DMS 273 treated with DMSO at 0.1 percent for 48 hours (cell line): Measurements from ENCODE around the gene ITPR3.
"Not testable (repeated sequence)": the region's sequence is repeated elsewhere in the genome, so short reads cannot be mapped to it uniquely, and the experiment has no call there.

Experiments
- DNase-seq: peaks from one replicate; lab custom pipeline; 2025; lab: John Stamatoyannopoulos, UW

ITPR3 gene

DNA sequence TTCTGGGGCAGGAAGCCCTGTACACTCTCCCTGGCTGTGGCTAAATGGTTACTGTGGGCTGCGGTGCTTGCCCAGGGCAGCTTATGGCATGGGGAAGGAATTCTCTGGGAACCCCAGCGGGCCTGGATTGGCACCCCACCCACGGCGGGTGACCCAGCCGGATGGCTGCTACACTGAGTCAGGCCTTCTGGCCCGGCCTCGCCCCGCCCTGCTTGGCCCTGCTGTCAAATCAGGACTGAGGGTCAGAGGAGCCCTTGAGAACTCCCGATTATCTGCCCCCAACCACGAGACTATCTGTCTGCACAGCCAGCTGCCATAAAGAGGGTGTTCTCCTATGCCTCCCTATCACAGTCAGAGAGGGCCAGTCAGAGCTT, 7.3 kb upstream of the ITPR3 start:
- no peak for DNase-seq

DNA sequence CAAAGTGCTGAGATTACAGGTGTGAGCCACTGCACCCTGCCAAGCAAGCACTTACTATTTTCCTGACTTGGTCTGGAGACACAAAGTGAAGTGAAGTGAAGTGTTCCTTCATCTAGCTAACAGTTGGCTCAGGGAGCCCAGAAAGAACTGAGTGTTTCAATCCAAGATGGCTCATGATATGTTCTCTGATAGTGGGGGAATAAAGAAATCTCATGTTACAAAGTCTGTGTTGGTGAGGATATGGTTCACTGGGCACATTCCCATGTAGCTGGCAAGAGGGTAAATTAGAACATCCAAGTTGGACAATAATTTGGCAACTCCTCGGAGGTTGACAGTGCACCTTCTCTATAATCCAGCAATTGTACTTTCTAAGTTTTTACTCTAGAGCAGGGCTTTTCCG, 5.0 kb upstream of the ITPR3 start:
- no peak for DNase-seq

DNA sequence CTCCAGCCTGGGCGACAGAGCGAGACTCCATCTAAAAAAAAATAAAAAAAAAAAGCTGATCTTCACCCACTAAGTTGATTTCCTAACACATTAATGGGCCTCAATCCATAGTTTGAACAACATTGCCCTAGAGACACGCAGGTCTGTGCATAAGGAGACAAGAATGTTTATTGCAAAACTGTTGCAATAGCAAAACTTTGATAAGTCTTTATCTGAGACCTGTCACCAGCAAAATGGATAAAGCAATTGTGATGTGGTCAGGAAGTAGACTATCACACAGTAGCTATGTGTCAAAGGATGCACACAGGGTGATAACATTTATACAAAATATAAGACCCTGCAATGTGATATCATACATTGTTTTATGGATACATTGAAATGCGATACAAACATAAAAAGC, 4.2 kb upstream of the ITPR3 start:
- no peak for DNase-seq

DNA sequence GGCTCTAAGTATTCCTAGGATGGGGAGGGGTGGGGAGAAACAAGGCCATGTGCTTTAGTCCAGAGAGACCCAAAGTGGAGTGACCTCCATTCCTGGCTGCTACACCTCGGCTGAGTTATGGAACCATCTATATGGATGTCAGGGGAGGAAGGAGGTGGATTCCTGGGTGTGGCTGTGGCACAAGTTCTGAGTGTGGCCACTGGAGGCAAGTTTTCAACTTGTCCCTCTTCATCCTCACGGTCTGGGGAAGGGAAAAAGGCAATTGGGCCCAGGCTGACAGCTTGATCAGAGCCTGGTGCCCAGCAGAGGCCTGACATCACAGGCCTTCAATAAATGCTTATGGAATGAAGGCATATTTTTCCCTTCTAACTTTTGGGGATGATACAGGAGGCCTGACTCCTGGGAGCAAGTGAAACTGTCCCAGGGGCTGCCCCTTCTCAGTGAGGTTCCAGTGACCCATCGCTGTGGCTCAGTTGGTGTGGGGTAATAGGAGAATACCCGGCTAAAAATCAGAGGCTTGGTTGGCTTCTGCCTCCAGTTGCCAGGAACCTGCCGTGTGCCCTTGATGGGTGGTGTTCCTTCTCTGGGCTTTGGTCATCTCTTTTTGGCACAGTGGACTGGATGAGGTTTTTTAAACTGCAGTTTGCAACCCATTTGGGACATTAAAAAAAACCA, 1.8 kb upstream of the ITPR3 start:
- DNase-seq = no peak

DNA sequence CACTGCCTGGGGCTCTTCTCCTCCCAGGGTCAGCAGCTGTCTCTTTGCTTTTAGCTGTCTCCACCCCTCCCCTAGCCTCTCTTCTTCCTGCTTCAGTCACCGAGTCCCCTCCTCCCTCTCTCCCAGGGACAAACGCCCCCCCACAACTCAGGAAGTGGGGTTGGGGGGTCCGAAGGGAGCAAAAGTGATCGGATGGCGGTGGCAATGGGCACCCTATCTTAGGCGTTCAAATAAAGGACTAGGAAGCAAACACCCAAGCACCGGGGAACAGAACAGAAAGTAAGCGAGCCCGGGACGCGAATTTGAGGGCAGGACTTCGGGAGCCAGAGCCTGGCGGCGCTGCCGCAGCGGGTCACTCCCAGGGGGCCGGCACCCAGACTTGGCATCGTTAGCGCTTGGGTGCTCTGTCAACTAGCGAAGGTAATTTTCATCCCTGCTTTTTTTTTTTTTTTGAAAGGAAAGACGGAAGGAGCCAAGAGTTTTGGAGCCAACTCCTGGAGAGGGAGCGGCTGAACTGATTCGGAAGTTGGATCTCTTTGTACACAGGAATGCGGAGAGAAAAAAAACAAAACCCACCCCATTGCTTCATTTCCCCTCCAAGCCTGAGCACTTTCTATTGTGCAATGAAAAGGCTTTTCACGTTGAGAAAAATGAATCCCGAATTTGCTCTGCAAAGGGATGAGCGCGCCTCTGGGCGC, 815 bp upstream of the ITPR3 start:
- DNase-seq = no peak

DNA sequence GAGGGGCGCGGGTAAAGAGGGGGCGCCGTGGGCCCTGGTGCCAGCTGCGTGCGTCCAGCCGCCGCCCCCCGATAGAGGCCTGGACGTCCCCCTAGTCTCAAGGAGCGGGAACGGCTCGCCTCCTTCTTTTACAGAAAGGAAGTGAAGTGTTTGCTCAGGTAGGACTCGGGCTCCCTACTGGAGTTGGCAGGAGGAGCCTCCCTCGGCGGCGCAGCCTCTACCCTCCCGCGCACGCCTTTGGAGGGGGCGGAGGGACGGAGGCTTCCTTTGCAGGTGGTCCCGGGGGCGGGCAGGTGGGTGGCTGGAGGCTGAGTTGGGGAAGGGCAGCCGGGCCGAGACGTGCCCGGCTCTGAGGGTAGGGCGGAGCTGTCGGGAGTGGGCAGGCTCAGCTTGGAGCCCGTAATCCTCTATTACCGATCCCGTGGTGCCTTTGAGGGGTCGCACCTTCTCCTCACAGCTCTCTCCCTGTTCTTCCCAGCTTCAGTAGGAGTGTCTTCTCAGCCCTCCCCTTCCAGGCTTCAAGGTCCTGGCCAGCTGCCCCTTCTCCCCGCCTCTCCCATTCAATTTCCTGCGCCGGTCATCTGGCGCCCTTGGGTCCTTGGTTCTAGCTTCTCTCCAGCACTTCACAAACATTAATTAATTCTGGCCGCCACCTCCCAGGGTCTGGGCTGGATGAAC, 728 bp downstream of the ITPR3 start:
- no peak for DNase-seq

DNA sequence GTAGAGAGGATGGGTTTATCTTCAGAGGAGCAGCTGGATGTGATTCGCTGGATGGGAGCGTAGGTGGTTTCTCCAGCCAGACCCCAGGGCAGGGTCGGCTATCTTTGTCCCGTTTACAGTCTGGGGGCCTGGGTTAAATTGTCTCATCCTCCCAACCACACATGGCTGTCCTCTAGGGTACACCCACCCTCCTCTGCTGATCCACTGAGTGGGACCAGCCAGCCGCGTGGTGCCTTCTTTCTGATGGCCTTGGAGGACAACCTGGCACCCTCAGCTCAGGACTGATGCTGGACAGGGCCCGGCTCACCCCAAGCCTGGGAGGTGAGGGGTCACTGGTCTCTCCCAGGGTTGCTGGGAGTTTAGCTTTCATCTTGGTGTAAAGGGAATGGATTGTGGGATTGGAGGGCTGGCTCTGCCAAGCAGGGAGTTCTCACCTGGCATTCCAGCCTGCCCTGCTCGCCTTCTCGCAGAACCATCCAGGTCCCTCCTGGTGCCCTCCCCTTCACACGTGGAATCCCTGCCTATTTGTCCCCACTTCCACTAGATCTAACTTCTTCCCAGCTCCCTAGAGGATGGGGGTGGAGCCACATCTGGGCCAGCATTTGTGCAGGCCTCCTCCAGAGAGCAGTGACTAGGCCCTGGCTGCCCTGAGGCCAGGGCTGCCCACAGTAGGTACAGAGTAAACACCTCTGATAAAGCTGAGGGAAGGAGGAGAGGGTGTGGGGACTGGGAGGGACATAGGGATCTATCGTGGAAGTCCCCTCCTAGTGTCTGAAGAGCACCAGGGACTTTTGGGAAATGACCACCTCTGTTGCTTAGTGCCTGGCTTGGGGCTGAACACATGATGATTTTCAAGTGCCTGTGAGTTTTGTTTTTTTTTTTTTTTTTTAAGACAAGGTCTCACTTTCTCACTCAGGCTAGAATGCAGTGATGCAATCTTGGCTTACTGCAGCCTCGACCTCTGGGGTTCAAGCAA, 1.6 kb downstream of the ITPR3 start:
- DNase-seq = no peak

DNA sequence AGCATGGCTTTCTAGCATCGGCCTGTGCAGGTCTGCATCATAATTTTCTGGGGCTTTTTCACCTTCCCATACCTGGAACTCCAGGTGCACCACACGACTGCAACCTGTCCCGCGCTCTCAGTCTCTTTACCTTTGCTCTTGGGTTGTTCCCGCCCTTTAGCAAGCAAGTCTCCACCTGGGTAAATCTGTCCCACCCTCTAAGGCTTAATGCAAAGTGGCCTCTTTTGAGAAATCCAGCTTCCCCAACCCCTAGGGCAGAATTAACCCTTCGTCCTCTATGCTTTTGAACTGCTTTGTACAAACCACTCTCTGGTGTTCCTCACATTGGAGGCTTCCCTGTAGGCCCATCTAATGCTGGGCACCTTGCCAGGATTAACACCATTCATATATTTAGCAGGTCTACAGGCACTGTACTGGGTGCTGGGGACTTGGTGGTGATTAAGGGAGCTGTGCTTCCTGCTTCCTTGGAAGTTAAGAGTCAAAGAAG, 2.8 kb downstream of the ITPR3 start:
- no peak for DNase-seq

DNA sequence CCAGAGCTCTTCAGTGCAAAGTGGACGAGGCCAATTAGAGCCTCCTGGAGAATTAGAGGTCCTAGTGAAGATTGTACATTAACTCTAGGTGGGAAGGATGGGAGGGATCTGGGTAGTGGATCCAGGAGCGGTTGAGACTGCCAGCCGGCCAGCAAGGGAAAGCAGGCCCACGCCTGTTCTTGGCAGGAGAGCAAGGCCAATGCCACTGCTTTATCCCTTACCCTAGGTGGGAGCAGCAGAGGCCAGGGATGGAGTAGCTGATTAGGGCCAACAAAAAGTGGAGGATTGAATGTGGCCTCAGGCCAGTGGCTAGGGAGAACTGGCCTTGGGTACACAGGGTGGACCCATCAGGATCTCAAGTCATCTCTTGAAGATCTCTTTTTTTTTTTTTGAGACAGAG, 3.7 kb downstream of the ITPR3 start:
- DNase-seq = no peak

DNA sequence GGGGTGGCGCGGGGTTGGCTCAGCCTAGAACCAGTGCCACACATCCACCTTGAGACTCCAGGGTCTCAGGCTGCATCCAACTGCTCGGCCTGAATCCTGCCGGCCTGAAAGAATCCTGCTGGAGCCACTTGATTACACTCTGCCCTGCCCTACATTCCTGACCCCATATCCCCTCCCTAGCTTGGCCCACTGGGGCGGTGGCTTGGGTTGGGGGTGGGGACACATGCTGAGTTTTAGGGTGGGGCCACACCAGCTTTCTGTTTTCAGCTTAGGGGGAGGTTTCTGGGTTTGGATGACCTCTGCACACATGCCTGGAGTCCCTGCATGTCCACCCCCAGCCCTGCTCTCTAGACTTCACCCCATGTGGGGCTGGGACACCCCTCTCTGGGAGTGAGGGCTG, 6.8 kb downstream of the ITPR3 start:
- DNase-seq = no peak

DNA sequence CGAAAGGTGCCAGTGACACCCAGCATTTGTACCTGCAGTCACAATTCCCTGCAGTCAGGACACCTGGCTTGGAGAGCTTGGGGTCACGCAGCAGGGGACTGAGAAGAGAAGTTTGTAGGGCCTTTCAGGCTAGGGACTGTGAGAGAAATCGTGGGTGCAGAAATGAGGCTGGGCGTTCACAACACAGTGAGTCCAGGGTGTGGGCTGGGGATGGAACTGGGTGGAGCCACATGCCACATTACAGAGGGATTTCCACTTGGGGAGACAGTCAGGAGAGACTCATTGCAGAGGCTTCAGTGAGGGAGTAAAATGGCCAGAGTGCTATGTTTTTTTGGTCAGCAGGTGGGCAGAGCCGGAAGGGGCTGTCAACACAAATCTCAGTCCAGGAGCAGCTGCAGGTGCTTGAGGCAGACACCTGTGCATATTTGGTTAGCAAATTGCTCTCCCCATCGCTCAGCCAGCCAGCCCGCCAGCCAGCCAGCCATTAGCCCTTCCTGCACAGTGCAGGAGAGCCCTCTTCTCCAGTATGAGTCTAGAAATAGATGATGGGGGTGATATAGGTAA, 7.4 kb downstream of the ITPR3 start:
- no peak for DNase-seq

DNA sequence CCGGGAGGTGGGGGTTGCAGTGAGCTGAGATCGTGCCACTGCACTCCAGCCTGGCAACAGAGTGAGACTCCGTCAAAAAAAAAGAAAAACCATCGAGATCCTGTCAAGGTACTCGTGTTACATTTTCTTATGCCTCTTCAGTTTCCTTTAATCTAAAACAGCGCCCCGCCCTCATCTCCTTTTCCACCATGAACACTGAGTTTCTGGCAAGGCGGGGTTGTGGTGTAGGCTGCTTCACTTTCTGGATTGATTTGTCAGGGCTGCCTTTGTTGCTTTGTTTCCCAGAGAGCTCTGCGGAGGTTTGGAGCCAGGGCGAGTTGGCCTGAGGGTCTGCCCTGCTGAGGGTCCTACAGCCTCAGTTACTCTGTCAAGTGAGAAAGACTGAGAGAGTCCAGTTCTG, 8.9 kb downstream of the ITPR3 start:
- DNase-seq = no peak

DNA sequence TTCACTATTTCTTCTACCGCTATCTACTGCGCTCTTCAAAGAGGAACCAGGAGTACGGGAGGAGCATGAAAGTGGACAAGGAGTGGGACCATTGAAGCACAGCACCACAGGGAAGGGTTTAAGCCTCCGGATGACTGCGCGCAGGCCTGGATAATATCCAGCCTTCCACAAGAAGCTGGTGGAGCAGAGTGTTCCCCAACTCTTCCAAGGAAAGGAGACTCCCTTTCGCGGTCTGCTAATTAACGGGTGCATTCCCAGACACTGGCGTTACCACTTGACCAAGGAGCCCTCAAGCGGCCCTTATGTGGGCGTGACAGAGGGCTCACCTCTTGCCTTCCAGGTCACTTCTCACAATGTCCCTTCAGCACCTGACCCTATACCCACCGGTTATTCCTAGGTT, 10.4 kb downstream of the ITPR3 start:
- not testable (repeated sequence) for DNase-seq

DNA sequence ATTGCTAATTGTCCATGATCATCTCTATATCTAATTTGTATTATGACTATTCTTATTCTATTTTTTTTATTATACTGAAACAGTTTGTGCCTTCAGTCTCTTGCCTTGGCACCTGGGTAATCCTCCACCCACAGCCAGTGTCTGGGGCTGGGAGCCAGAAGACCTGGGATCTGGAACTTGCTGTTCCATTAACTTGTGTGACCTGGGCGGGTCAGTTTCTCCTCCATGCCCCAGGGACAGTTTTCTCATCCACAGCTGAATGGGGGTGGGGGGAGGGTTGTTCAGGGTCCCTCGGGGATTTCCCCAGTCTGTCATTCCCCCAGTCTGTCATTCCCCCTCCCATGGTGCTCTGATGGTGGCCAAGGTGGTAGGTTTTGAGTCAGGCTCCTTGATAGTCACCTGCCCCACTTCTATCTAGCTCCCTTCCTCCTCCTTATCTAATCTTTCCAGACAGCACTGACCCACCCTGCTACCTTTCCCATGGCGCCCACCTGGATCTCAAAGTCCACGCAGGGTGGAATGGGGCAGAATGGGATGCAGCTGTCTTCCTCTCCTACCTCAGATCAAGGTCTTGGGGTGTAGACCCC, 10.9 kb downstream of the ITPR3 start:
- DNase-seq = no peak

DNA sequence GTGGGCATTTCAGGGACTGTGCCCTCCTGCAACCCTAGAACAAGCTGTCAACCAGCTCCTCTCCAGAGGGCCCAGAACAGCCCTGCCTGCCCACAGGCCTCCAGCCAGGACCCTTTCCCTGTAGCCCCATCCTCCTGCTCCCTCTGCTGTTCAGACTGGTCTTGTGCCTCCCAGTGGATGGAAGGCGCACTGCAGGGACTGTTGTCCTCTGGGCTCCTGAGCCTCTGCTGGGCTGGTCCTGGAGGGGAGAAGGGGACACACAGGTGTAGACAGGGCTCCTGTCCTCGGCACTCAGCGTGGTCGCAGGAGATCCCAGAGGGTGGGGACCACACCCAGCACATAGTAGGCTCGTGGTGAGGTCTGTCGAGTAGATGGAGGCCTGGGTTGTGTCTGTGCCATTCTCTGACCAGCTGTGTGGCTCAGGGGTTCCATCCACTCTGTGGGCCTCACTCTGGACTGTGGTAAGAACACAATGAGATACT, 11.5 kb downstream of the ITPR3 start:
- DNase-seq = no peak

DNA sequence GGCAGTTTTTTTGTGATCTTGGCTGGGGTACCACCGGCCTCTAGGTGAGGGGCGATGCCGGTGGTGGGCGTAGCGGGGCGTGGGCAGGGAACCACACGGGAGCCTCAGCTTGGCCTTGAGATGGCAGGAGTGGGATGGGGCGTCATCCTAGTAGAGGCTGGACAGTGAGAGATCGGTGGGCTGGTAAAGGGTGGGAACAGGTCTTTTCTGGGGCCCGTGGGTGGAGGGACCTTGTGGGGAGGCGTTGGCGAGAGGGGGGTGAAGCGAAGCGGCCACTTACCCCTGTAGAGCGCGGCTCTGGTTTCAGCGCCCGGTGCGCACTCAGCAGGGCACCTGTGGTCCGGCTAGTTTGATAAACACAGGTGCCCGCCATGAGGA, 12.0 kb downstream of the ITPR3 start:
- no peak for DNase-seq

DNA sequence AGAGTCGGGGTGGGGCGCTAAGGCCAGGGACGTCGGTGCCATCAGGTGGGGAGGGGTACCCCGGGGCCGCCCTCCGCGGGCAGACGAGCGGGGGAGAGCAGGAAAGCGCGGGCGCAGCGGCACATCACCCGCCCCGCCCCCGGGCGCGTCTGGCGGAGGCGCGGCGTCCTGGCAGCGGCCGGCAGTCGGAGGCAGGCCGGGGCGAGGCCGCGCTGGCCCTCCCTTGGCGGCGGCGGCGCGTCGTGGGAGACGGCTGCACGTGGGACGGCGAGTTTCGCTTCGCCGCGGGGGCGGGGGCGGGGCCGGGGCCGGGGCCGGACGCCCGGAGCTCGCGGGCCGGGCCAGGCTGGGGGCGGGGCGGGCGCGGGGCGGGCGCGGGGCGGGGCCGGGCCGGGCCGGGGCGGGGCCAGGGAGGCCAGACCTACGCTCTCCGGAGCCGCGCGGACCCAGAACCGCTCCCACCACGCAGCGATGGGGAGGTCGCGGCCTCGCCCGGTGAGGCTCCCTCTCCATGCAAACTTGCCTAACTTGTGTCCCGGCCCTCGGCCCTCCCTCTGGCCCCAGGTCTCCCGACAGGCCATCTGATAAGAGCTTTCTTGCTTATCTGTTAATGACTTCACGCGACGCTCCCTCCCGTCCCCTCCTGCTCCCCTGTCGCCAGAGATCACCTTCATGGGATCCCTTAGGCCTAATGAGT, 12.5 kb downstream of the ITPR3 start:
- DNase-seq = no peak

DNA sequence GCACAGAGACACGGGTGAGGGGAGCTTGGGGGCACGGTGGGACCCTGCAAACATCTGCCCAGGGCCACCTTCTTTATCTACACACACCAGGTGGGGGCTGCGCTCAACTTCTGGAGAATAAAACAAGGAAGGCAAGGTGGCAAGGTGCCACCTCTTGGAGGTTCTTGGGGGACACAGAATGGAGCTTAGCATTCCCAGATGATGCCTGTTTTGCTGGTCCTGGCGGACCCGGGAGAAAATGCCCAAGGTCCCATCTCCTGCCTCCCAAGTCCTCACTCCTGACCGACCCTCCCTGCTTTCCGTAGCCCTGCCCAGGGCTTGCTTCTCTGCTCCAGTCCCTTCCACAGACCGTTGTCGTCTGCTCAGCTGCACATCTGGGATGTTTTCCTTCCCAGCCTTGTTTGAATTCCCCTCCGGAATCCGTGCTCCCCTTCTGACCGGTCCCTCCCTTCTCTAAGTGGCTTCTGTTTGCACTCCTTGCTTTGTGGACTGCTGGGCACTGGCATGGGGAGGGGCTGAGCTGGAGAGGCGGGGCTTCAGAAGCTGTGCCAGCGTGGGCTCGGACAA, 13.1 kb downstream of the ITPR3 start:
- DNase-seq = no peak

DNA sequence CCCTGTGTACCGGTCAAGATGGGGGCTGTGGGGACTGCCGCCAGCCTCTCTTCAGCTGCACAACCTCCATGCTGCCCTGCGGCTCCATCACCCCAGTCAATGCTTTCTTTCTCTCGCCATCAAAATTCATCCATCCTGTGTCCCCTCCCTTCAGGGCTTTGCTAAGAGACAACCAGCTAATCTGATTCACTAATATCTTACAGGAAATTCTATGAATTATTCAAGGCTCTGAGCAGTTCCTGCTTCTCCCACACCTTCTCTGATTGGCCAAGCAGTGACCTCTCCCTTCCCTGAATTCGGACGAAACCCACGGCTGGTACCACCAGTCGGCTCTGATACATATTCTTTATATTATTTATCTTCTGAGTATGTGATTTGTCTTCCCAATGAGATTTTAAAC, 13.8 kb downstream of the ITPR3 start:
- DNase-seq = no peak

DNA sequence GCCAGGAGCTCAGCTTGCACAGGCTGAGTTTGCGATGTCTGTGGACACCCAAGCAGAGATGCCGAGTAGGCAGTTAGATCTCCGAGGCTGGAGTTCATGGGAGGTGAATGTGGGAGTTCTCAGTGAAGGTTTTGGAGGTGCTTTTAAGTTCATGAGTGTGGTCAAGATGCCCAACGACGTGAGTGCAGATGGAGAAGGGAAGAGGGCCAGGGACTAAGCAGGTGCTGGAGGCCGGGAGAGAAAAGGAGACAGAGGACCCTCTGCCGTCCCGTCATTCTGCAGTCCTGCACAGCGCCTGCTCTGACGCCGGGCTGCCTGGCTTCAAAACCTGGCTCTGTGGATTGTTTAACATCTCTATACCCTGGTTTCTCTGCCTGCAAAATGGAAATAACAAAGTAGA, 15.5 kb downstream of the ITPR3 start:
- no peak for DNase-seq
